OCI-LY7 (cell line): ENCODE measurements around the gene ZNF780B. TPM values are rescaled to one million over a fixed set of nuclear protein-coding genes. Genes with fewer than 3 reads are reported as not detected.

Experiments used
- BruUV-seq: library from RNA; stranded (reverse); fragments of 400-500 nt; replicated peaks from 2 replicates; lab custom pipeline; 2021; lab: Mats Ljungman, UMichigan
- CTCF ChIA-PET: fragments of 300-600 bp; sonication (Branson Sonifier 250); formaldehyde crosslinking; loops from one replicate; lab custom pipeline; 2022; ENCODE audit warnings: antibody characterized with exemption; ENCODE audit not compliant: unreplicated experiment; lab: Charles Lee
- POLR2A ChIA-PET: fragments of 300-600 bp; sonication (Branson Sonifier 250); formaldehyde crosslinking; loops from one replicate; lab custom pipeline; 2022; ENCODE audit warnings: antibody characterized with exemption; lab: Charles Lee
- DNase-seq: peaks from one replicate; pipeline ENCODE4 v3.0.0-alpha.2; 2015; ENCODE audit warnings: low spot score
- H2AFZ ChIP-seq: fragments of 200-600 bp; sonication (generic), shearing (Covaris generic); 2 replicates; pipeline ENCODE4 v1.6.1; 2014; ENCODE audit warnings: mild to moderate bottlenecking, antibody characterized with exemption, low read length, moderate library complexity
- H3K27ac ChIP-seq: fragments of 200-600 bp; sonication (generic); 2 replicates; pipeline ENCODE4 v1.5.1; 2014; ENCODE audit warnings: mixed run types, low read depth, mild to moderate bottlenecking, moderate library complexity, low read length, inconsistent platforms; ENCODE audit not compliant: poor library complexity, severe bottlenecking
- H3K36me3 ChIP-seq: fragments of 200-600 bp; sonication (generic); 2 replicates; pipeline ENCODE4 v1.6.1; 2014; ENCODE audit warnings: mild to moderate bottlenecking, antibody characterized with exemption, low read length, moderate library complexity, mixed read lengths; ENCODE audit not compliant: insufficient read depth
- H3K4me1 ChIP-seq: fragments of 200-600 bp; sonication (generic); 2 replicates; pipeline ENCODE4 v1.5.1; 2014; ENCODE audit warnings: mild to moderate bottlenecking, low read length; ENCODE audit not compliant: insufficient read depth, poor library complexity, severe bottlenecking
- H3K4me2 ChIP-seq: fragments of 200-600 bp; sonication (generic); 2 replicates; pipeline ENCODE4 v1.6.1; 2014; ENCODE audit warnings: mild to moderate bottlenecking, low read length
- H3K4me3 ChIP-seq: fragments of 200-600 bp; sonication (generic); 2 replicates; pipeline ENCODE4 v1.5.1; 2014; ENCODE audit warnings: mild to moderate bottlenecking, low read depth, low read length; ENCODE audit not compliant: poor library complexity, severe bottlenecking
- H3K79me2 ChIP-seq: fragments of 200-600 bp; sonication (generic); 2 replicates; pipeline ENCODE4 v1.6.1; 2016; ENCODE audit warnings: low read depth, mild to moderate bottlenecking, low read length, moderate library complexity, mixed read lengths; ENCODE audit not compliant: insufficient read depth
- H3K9me2 ChIP-seq: fragments of 200-600 bp; sonication (generic); 2 replicates; pipeline ENCODE4 v1.6.1; 2016; ENCODE audit warnings: mild to moderate bottlenecking, low read length, mixed read lengths; ENCODE audit not compliant: insufficient read depth
- H3K9me3 ChIP-seq: fragments of 200-600 bp; sonication (generic); 2 replicates; pipeline ENCODE4 v1.6.1; 2014; ENCODE audit warnings: mild to moderate bottlenecking, mixed run types, low read length, mixed read lengths
- H4K20me1 ChIP-seq: fragments of 200-600 bp; sonication (generic); 2 replicates; pipeline ENCODE4 v1.6.1; 2014; ENCODE audit warnings: mild to moderate bottlenecking, antibody characterized with exemption, low read length, moderate library complexity, mixed read lengths; ENCODE audit not compliant: insufficient read depth
- EZH2phosphoT487 ChIP-seq: fragments of 200-600 bp; sonication (generic); IDR thresholded peaks from 2 replicates; pipeline ENCODE4 v1.6.1; 2018; ENCODE audit warnings: low read depth, borderline replicate concordance, mild to moderate bottlenecking, mixed run types, antibody characterized with exemption, low read length, moderate library complexity, mixed read lengths
- intact Hi-C: fragments of 100-400 bp; cut with micrococcal nuclease; formaldehyde crosslinking; loops from one replicate; pipeline ENCODE4 v1.10.0; 2022; ENCODE audit not compliant: unreplicated experiment
- total RNA-seq, 2 experiments: library from RNA; depleted of rRNA in 1 of 2; stranded (reverse); fragments of >200 nt in 1 of 2; shearing (Covaris generic) in 1 of 2; gene quantifications; 2 replicates each; pipeline ENCODE4 v1.2.3, GENCODE V29; 2014 to 2022
- TF ChIP-seq, protein P1 (sequence below): fragments of 200-600 bp; sonication (generic); conservative IDR thresholded peaks from 2 replicates; pipeline ENCODE4 v1.5.1; 2014; ENCODE audit warnings: mild to moderate bottlenecking, antibody characterized with exemption, low read length, moderate library complexity, mixed read lengths

ZNF780B gene
- total RNA-seq, 2 experiments from 2014 or later, result 27.5 to 27.9 TPM

DNA sequence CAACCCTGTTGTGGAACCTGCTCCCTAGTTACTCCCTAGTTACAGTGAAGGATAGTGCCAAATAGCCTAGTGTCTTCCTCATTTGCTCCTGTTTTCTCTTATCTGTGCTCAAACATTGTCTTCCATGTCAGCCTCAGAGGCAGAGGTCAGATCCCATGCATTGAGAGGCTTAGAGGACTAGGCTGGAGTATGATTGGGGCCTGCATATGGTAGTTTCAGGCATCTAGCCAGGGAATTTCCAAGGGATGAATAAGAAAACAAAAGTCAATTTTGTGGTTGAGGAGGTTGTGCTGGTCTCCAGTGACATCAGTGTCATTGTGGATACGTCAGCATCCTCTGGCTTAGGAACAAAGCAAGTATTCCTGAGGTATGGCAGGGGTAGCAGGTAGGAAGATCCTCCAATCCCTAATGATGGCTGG is 49.7 kb downstream of the ZNF780B start:
- intact Hi-C loops, result no loop called here
- Histone ChIP-seq H4K20me1 (no peaks in the 10 kb centered on the region), H3K36me3 (peaks cover 20% of the 10 kb centered on the region), H3K4me3 (no peak overlapping the region), H3K4me1 (no peaks in the 10 kb centered on the region), H3K27ac (no peak overlapping the region), H3K9me2 (no peaks in the 10 kb centered on the region), H3K79me2 (no peaks in the 10 kb centered on the region), H3K9me3 (peaks cover 5% of the 10 kb centered on the region; the same call in 1 of the 2 replicates), H3K4me2 (no peak overlapping the region), H2AFZ (no peak overlapping the region)
- TF ChIP-seq EZH2phosphoT487, result no peak
- TF ChIP-seq, protein P1, sequence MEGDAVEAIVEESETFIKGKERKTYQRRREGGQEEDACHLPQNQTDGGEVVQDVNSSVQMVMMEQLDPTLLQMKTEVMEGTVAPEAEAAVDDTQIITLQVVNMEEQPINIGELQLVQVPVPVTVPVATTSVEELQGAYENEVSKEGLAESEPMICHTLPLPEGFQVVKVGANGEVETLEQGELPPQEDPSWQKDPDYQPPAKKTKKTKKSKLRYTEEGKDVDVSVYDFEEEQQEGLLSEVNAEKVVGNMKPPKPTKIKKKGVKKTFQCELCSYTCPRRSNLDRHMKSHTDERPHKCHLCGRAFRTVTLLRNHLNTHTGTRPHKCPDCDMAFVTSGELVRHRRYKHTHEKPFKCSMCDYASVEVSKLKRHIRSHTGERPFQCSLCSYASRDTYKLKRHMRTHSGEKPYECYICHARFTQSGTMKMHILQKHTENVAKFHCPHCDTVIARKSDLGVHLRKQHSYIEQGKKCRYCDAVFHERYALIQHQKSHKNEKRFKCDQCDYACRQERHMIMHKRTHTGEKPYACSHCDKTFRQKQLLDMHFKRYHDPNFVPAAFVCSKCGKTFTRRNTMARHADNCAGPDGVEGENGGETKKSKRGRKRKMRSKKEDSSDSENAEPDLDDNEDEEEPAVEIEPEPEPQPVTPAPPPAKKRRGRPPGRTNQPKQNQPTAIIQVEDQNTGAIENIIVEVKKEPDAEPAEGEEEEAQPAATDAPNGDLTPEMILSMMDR, result no peak
- DNase-seq, result no peak
- BruUV-seq, result no TSS peak
- ChIA-PET POLR2A (no interaction called here), CTCF (no interaction called here)

DNA sequence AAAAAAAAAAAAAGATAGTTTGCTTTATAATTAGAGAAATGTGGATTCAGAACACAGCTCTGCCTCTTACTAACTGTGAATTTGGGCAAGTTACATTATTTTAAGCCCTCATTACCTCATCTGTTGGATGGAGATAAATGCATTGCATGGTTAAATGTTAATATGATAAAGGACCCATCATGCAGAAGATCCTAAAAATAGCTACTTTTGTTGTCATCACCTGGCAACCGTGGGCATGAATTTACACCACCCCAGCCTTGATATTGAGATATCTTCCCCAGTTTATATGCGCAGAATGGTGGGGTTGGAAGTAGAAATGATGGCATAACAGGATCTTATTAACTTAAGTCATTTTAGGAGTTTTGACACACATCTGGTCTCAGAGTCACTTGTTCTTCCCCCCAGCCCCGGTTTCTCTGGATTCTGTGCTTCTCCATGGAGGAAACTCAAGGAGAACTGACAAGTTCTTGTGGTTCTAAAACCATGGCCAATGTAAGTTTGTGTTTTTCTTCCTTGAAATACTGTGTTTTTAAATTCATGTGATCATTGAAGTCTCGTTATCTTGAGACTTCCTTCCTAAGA is 50.2 kb downstream of the ZNF780B start:
- Histone ChIP-seq H3K4me1 (no peaks in the 10 kb centered on the region), H2AFZ (no peak overlapping the region), H3K79me2 (no peaks in the 10 kb centered on the region), H3K4me3 (no peak overlapping the region), H3K27ac (no peak overlapping the region), H3K36me3 (peaks cover 20% of the 10 kb centered on the region), H3K9me3 (peaks cover 5% of the 10 kb centered on the region; the same call in 1 of the 2 replicates), H3K9me2 (no peaks in the 10 kb centered on the region), H3K4me2 (no peak overlapping the region), H4K20me1 (no peaks in the 10 kb centered on the region)
- CTCF ChIA-PET, result no interaction called here
- no peak for DNase-seq
- intact Hi-C loops, result no loop called here
- no TSS peak for BruUV-seq
- POLR2A ChIA-PET, result no interaction called here
- TF ChIP-seq, protein P1, result no peak
- TF ChIP-seq EZH2phosphoT487, result no peak

DNA sequence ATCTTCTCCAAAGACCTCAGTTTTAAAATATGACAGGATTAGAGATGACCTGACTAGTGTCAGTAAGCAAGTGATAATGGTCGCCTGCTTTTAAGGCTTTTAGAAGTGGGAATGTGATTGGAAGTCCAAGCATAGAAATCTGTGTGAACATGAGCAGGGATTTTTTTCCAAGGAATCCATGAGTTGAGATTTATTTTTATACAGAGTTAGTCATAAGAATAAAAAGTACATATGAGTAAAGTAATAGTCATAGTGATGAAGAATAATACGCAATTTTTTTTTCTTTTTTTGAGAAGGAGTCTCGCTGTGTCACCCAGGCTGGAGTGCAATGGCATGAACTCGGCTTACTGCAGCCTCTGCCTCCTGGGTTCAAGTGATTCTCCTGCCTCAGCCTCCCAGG is 57.5 kb downstream of the ZNF780B start:
- CTCF ChIA-PET, result no interaction called here
- POLR2A ChIA-PET, result no interaction called here
- no peak for TF ChIP-seq EZH2phosphoT487
- TF ChIP-seq, protein P1, result no peak
- intact Hi-C loops, result no loop called here
- no peaks in the 10 kb centered on the region for H3K9me2 ChIP-seq
- H4K20me1 ChIP-seq, result no peaks in the 10 kb centered on the region
- no peak overlapping the region for H2AFZ ChIP-seq
- H3K36me3 ChIP-seq, result peaks cover 14% of the 10 kb centered on the region; the same call in 1 of the 2 replicates
- peaks cover 17% of the 10 kb centered on the region; the same call in 1 of the 2 replicates for H3K9me3 ChIP-seq
- no peak overlapping the region for H3K27ac ChIP-seq
- H3K79me2 ChIP-seq, result peaks cover 18% of the 10 kb centered on the region; the same call in 1 of the 2 replicates
- no peak for DNase-seq
- no peak overlapping the region for H3K4me3 ChIP-seq
- no TSS peak for BruUV-seq
- H3K4me1 ChIP-seq, result peaks cover 16% of the 10 kb centered on the region
- no peak overlapping the region for H3K4me2 ChIP-seq
